Transverse colon (tissue), 3 donors: Measurements from ENCODE around the gene PLCH1.
"Not testable (repeated sequence)": the region's sequence is repeated elsewhere in the genome, so short reads cannot be mapped to it uniquely, and the experiment has no call there.

Source experiments
- EP300 ChIP-seq: sonication (generic); formaldehyde crosslinking; IDR thresholded peaks from one replicate; pipeline ENCODE4 v1.6.1; 2017; ENCODE audit warnings: antibody characterized with exemption, low read depth
- TF ChIP-seq, protein P1 (sequence below), 5 experiments: fragments of 200-600 bp in 3 of 5; fragments of 450-650 bp in 2 of 5; sonication (generic) in 3 of 5; IDR thresholded peaks; 1 replicate in 2 of 5; 2 replicates in 3 of 5; pipeline ENCODE4 v1.5.1; 2016 to 2017; ENCODE audit warnings: antibody characterized with exemption in 5 of 5, inconsistent platforms in 3 of 5, mild to moderate bottlenecking in 2 of 5, moderate library complexity in 1 of 5

DNA sequence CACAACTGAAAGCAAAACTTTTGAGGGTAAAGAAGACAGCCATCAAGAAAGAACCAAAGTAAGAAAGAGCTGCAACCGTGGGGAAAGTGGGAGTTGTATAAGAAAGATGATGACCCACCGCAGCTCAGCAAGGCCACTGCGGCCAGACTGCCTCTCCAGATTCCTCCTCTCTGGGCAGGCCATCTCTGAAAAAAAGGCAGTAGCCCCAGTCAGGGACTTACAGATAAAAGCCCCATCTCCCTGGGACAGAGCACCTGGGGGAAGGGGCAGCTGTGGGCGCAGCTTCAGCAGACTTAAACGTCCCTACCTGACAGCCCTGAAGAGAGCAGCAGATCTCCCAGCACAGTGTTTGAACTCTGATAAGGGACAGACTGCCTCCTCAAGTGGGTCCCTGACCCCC is 124.3 kb downstream of the PLCH1 start:
- TF ChIP-seq, protein P1, sequence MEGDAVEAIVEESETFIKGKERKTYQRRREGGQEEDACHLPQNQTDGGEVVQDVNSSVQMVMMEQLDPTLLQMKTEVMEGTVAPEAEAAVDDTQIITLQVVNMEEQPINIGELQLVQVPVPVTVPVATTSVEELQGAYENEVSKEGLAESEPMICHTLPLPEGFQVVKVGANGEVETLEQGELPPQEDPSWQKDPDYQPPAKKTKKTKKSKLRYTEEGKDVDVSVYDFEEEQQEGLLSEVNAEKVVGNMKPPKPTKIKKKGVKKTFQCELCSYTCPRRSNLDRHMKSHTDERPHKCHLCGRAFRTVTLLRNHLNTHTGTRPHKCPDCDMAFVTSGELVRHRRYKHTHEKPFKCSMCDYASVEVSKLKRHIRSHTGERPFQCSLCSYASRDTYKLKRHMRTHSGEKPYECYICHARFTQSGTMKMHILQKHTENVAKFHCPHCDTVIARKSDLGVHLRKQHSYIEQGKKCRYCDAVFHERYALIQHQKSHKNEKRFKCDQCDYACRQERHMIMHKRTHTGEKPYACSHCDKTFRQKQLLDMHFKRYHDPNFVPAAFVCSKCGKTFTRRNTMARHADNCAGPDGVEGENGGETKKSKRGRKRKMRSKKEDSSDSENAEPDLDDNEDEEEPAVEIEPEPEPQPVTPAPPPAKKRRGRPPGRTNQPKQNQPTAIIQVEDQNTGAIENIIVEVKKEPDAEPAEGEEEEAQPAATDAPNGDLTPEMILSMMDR (IDR thresholded peaks at IDR 0.05), result not testable (repeated sequence)
- not testable (repeated sequence) for TF ChIP-seq EP300
